ENCODE results near the gene KANSL3. TPM values are rescaled to one million over a fixed set of nuclear protein-coding genes. Genes with fewer than 3 reads are reported as not detected.

KANSL3 gene
- polyA plus RNA-seq, 1 donor (not counting 4 experiments of a cell fraction or from before 2014, with no cell fraction given): 11.4 TPM

DNA sequence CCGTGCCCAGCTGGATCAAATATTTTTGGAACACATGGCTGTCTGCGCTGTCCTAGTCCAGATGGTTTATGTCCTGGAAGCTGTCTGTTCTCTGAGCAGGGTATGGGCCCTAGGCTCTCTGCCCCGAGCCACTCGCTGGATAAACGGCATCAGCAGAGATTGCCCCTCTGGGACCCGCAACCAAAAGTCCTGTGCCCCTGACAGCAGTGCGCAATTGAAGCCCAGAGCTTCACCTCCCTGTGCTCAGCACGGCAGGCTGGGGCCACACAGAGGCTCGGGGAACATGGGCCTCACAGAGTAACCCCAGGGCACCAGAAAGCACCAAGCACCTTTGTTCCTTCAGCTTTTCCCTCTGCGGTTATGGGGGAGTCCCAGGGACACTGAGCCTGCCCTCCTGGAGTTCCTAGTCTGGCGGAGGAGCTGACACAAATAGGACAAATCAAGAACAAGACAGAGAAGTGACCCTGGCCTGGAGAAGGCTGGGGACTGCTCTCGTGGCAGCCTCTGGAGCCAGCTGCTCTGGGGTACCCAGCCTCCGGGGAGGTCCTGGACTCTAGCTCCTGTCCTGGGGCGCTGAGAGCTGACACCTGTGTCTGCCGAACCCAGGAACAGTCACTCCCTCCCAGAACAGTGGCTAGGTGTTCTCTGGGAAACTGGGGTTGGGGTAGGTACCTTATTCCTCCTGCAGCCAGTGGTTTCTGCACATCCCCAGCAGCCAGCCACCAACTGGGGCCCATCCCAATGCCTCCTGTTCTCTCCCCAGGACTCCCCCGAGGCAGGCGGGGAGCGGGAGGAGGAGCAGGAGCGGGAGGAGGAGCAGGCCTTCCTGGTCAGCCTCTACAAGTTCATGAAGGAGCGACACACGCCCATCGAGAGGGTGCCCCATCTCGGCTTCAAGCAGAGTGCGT lies 89.3 kb downstream of the KANSL3 start:
- Histone ChIP-seq H3K27me3 (ENCODE audit: control insufficient read depth, extremely low read depth, insufficient read depth, low read length) (no peaks in the 10 kb centered on the region), H2AFZ (ENCODE audit: control insufficient read depth, low read length) (no peak overlapping the region), H3K4me3 (ENCODE audit: control insufficient read depth in 2 of 3, extremely low read depth in 1 of 3, insufficient read depth in 2 of 3, low read depth in 1 of 3, low read length in 3 of 3) (no peak overlapping the region), H3K4me1 (ENCODE audit: control insufficient read depth, extremely low read depth, insufficient read depth, low read length) (no peaks in the 10 kb centered on the region), H3K9me3 (ENCODE audit: control insufficient read depth, low read depth, low read length) (no peaks in the 10 kb centered on the region), H3K9ac (ENCODE audit: control insufficient read depth, extremely low read depth, insufficient read depth, low read length) (no peak overlapping the region), H3K27ac (ENCODE audit: control insufficient read depth, insufficient read depth, low read length) (no peak overlapping the region), H3K9me1 (ENCODE audit: control insufficient read depth, extremely low read depth, insufficient read depth, low read length) (no peaks in the 10 kb centered on the region), H3K4me2 (ENCODE audit: control insufficient read depth, extremely low read depth, insufficient read depth, low read depth, low read length) (no peak overlapping the region), H3K36me3 (ENCODE audit: control insufficient read depth in 2 of 2, extremely low read depth in 1 of 2, insufficient read depth in 2 of 2, low read length in 2 of 2) (no peaks in the 10 kb centered on the region), H4K20me1 (ENCODE audit: control insufficient read depth, extremely low read depth, insufficient read depth, low read length) (no peaks in the 10 kb centered on the region), H3K79me2 (ENCODE audit: control insufficient read depth, insufficient read depth, low read length) (no peaks in the 10 kb centered on the region)
- dilution Hi-C loops (cut with MboI; ENCODE audit: extremely low pct_ligation_motif_present, low sequenced_read_pairs): no loop called here
- FAIRE-seq (no peak), DNase-seq (ENCODE audit: low read depth, low spot score) (no peak)
- TF ChIP-seq, protein P1, sequence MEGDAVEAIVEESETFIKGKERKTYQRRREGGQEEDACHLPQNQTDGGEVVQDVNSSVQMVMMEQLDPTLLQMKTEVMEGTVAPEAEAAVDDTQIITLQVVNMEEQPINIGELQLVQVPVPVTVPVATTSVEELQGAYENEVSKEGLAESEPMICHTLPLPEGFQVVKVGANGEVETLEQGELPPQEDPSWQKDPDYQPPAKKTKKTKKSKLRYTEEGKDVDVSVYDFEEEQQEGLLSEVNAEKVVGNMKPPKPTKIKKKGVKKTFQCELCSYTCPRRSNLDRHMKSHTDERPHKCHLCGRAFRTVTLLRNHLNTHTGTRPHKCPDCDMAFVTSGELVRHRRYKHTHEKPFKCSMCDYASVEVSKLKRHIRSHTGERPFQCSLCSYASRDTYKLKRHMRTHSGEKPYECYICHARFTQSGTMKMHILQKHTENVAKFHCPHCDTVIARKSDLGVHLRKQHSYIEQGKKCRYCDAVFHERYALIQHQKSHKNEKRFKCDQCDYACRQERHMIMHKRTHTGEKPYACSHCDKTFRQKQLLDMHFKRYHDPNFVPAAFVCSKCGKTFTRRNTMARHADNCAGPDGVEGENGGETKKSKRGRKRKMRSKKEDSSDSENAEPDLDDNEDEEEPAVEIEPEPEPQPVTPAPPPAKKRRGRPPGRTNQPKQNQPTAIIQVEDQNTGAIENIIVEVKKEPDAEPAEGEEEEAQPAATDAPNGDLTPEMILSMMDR (optimal IDR thresholded peaks at IDR 0.05 in 1 of 3, IDR thresholded peaks at IDR 0.05 in 1 of 3, conservative IDR thresholded peaks at IDR 0.05 in 1 of 3; ENCODE audit: extremely low read depth in 1 of 3, insufficient read depth in 2 of 3, low read length in 3 of 3): no peak
- TF ChIP-seq EZH2 (IDR thresholded peaks at IDR 0.05; ENCODE audit: low read length): no peak

DNA sequence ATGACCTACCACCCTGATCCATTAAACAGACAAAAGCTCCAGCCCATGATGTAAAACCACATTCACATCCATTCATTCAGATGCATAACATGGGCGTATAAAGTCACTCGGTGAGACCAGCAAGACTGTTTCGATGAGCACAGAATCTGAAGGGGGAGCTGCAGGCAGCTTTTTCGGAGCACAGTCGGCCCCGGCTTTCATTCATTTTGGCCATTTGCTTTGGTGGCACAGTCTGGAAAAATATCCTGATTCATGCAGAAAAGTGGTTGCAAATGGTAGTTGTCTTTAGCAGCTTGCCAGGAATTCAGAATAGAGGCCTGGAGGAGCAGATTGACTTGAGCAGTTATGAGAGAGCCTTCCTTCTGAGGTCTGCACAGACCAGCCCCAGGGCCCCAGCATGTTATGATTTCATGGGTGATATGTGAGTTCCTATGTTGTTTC lies 90.4 kb downstream of the KANSL3 start:
- Histone ChIP-seq H3K9me3 (ENCODE audit: control insufficient read depth, low read depth, low read length) (no peaks in the 10 kb centered on the region), H3K36me3 (ENCODE audit: control insufficient read depth in 2 of 2, extremely low read depth in 1 of 2, insufficient read depth in 2 of 2, low read length in 2 of 2) (no peaks in the 10 kb centered on the region), H3K9ac (ENCODE audit: control insufficient read depth, extremely low read depth, insufficient read depth, low read length) (no peak overlapping the region), H3K9me1 (ENCODE audit: control insufficient read depth, extremely low read depth, insufficient read depth, low read length) (no peaks in the 10 kb centered on the region), H2AFZ (ENCODE audit: control insufficient read depth, low read length) (no peak overlapping the region), H3K27ac (ENCODE audit: control insufficient read depth, insufficient read depth, low read length) (no peak overlapping the region), H3K4me2 (ENCODE audit: control insufficient read depth, extremely low read depth, insufficient read depth, low read depth, low read length) (no peak overlapping the region), H3K4me3 (ENCODE audit: control insufficient read depth in 2 of 3, extremely low read depth in 1 of 3, insufficient read depth in 2 of 3, low read depth in 1 of 3, low read length in 3 of 3) (no peak overlapping the region), H3K27me3 (ENCODE audit: control insufficient read depth, extremely low read depth, insufficient read depth, low read length) (no peaks in the 10 kb centered on the region), H3K4me1 (ENCODE audit: control insufficient read depth, extremely low read depth, insufficient read depth, low read length) (no peaks in the 10 kb centered on the region), H3K79me2 (ENCODE audit: control insufficient read depth, insufficient read depth, low read length) (no peaks in the 10 kb centered on the region), H4K20me1 (ENCODE audit: control insufficient read depth, extremely low read depth, insufficient read depth, low read length) (no peaks in the 10 kb centered on the region)
- dilution Hi-C loops (cut with MboI; ENCODE audit: extremely low pct_ligation_motif_present, low sequenced_read_pairs): no loop called here
- DNase-seq (ENCODE audit: low read depth, low spot score) (no peak), FAIRE-seq (no peak)
- TF ChIP-seq, protein P1 (optimal IDR thresholded peaks at IDR 0.05 in 1 of 3, IDR thresholded peaks at IDR 0.05 in 1 of 3, conservative IDR thresholded peaks at IDR 0.05 in 1 of 3; ENCODE audit: extremely low read depth in 1 of 3, insufficient read depth in 2 of 3, low read length in 3 of 3): no peak
- no peak for TF ChIP-seq EZH2 (IDR thresholded peaks at IDR 0.05; ENCODE audit: low read length)
